Suppressor macrophage treated with lipopolysaccharide for 1 hour (primary cell): ENCODE data around the gene KCNJ12.
"Not testable (repeated sequence)": the region's sequence is repeated elsewhere in the genome, so short reads cannot be mapped to it uniquely, and the experiment has no call there.

Source experiments
- DNase-seq, 3 donors: peaks; one replicate each; pipeline ENCODE4 v3.0.0-alpha.2; 2020 to 2022

KCNJ12 gene

DNA sequence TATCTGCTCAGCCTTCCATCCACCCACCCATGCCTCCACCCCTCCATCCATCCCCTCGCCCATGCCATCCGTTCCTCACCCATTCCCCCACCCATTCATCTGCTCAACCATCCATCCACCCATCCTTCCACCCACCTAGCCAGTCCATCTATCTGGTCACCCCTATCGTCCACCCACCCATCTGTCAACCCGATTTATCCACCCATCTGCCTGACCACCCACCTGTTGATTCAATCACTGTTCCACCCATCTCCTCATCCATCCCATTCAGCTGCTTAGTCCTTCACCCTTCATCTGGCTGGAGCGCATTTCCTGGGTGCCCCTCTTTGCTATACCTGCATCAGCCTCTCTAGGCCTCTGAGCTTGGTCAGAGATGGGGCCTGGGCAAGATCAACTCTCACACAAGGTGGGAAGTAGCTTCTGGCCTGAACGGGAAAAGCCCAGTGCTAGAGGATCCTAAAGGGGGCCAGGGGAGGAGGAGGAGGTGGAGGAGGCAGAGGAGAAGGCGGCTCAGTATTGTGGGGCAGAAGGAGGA is 32.7 kb downstream of the KCNJ12 start:
- not testable (repeated sequence) for DNase-seq

DNA sequence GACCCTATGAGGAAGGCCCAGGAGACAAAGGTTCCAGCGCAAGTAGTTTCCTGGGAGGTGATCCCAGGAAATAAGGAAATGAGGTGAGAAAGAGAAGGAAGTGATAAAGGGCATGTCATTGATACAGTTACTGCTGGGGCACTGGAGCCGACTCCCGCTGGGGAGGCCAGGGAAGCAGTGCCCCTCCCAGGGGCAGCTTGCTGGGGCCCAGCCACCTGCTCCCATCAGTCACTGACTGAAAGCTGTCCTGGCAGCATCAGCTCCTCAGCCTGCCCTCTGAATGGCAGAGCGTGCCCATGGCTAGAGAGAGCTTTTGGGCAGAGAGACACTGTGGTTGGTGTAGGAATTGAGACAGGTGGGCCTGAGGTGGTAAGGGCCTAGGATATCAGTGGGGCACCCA is 33.2 kb downstream of the KCNJ12 start:
- DNase-seq: not testable (repeated sequence)

DNA sequence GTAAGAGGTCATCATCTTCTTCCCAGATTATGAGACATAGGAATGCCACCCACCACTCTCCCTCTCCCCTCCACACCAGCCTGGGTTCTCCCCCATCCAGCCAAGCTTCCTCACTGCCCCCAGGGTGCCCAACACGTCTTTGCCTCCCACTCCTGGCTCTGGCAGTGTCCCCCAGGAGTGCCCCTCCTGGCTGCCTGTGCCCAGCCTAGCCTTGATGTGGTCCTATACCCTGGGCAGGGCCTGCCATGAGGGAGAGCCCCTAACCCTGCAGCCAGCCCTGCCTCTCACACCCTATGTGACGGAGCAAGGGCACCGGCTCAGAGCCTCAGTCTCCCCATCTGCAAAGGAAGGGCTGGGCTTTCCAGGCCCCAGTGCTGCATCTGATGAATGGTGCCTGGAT is 33.8 kb downstream of the KCNJ12 start:
- DNase-seq: not testable (repeated sequence)

DNA sequence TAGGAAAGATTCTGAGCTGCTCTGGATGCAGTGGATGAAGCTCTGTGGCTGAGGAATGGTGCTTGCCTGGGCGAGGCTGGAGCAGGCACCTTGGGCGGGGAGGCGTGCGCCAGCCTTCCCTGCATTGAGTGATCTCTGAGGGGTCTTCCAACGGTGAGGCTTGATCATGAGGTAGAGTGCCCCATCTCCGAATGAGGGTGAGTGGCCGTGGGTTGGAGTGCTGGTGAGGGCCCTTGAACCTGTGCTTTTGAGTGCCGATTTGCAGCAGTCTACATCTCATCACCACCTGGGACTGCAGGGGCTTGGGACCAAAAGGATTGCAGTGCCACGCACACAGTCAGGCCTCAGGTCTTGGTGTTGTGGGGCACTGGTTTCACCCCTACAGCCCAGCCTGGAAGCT is 34.2 kb downstream of the KCNJ12 start:
- DNase-seq: not testable (repeated sequence)

DNA sequence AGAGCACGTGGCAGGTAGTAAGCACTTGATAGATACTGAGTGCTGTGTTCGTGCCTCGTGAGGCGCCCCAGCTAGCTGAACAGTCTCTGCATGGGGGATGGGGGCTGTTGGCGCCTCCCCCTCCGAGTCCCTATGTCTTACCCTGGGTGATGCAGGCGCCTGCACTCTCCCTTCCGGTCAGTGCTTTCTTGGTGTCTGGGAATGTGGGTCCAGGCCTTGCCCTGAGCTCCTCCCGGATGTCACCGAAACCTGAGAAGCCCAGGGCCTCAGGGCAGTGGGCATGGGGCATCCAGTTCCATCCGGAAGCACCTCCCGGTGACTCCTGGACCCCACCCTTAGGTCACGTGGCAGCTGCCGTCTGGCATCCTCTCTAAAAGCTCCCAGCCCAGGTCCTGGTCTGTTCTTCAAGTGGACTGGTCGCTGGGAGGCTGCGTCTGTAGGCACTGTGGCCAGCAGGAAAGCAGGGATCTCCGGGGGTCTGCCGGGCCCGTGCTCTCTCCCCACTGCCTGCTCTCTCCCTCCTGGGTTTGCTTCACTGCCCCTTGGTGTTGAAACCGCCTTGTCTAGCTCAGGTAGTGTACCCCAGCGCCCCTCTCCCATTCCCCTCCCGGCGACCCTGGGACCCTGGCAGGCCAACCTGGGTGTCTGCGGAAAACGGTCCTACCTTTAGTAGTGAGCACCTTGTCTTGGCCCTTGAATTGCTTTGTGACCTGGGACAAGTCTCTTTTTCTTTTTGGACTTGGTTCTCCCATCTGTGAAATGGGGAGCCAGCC is 34.9 kb downstream of the KCNJ12 start:
- DNase-seq: not testable (repeated sequence)

DNA sequence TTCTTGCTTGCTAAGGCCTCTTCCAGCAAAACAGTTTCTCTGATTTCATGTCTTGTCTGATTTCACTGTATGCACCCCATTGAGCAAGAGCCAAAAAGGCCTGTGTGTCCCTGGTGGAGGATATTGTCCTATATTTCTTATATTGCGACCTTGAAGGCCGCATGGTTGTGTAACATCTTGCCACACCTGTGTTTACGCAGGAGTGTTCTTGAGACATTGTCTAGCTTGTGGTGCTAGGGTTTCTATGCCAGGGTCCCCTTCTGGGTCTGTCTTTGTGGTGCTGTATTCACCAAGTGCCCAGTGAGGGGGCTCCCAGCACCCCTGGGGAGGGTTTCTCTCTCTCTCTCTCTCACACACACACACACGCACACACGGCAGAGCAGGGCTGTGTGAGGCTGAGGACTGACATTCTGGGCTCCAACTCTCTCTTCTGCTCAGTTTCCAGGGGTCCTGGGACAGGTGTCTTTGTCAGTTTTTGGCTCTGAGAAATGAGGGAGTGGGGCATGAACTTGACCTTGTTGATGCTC is 35.6 kb downstream of the KCNJ12 start:
- DNase-seq: not testable (repeated sequence)

DNA sequence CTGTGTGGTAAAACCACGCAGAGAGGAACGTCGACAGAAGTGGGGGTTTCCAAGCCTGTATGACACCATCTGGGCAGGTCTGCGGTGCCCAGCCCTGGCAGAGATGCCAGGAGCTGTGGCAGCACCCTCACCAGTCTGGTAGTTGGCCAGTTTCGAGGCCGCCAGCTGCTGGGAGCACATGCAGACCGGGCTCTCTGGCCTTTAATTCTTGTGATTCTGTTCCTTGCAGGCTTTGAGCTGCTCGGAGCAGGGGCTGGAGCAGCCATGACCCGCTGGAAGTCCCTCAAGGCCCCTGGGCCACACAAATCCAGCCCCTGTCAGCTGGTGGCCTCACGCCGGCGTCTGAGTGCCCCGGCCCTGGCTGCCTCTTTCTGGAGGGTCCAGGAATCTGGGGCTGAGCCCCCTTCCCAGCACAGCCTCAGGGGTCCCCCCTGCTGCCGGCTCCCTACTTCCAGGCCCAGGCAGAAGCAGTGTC is 36.1 kb downstream of the KCNJ12 start:
- DNase-seq: not testable (repeated sequence)

DNA sequence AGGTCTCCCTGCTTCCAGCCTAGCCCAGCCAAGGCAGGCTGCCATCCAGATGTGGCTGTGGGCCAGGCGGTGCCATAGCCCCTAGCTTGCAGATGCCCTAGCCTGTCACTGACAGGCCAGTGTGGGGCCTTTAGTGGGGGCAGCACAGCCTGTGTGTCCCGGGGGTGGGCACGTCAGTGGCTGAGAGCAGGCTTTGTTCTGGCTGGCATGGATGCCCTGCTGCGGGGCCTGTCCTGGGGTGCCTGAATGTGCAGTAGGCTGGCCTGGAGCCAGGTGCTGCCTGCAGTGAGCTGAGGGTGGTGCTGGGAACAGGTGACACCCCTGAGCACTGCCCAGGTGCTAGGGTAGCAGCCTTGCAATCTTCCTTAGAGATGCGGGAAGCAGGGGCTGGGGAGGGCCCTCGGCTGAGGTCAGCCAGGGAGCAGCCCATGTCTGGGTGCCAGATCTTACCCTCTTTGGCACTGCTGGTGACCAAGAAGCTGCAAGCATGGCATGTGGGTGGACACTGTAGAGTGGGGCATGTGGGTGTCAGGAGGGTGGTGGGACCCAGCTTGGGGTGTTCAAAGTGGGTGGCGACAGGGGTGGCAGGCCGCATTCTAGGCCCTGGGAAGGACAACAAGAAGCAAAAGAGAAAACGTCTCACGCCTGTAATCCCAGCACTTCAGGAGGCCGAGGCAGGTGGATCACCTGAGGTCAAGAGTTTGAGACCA is 37.6 kb downstream of the KCNJ12 start:
- not testable (repeated sequence) for DNase-seq

DNA sequence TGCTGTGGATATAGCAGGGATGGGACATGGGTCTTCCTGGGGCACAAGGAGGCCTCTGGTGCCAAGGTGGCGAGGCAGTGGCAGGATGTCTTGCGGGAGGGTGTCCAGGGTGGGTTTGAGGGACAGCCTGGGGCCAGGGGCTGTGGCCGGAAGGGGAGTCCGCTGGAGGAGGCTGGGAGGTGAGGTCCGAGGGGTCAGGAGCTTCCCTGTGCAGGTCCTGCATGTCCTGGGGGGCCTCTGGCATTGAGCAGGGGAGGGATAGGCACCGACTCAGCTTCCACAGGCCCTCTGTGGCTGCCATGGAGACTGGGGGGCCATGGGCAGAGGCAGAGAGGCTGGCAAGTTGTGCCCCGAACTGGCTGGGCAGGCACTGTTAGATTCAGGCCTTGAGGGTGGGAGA is 38.5 kb downstream of the KCNJ12 start:
- not testable (repeated sequence) for DNase-seq

DNA sequence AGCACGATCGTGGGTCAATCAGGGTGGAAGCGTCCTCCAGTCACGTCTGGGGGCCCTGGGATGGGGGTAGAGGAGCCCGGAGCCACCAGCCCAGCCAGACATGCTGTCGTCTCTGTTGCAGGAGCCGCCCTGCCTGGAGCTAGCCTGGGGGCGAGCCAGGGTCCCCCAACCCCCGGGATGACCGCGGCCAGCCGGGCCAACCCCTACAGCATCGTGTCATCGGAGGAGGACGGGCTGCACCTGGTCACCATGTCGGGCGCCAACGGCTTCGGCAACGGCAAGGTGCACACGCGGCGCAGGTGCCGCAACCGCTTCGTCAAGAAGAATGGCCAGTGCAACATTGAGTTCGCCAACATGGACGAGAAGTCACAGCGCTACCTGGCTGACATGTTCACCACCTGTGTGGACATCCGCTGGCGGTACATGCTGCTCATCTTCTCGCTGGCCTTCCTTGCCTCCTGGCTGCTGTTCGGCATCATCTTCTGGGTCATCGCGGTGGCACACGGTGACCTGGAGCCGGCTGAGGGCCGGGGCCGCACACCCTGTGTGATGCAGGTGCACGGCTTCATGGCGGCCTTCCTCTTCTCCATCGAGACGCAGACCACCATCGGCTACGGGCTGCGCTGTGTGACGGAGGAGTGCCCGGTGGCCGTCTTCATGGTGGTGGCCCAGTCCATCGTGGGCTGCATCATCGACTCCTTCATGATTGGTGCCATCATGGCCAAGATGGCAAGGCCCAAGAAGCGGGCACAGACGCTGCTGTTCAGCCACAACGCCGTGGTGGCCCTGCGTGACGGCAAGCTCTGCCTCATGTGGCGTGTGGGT is 39.2 kb downstream of the KCNJ12 start:
- DNase-seq: not testable (repeated sequence)

DNA sequence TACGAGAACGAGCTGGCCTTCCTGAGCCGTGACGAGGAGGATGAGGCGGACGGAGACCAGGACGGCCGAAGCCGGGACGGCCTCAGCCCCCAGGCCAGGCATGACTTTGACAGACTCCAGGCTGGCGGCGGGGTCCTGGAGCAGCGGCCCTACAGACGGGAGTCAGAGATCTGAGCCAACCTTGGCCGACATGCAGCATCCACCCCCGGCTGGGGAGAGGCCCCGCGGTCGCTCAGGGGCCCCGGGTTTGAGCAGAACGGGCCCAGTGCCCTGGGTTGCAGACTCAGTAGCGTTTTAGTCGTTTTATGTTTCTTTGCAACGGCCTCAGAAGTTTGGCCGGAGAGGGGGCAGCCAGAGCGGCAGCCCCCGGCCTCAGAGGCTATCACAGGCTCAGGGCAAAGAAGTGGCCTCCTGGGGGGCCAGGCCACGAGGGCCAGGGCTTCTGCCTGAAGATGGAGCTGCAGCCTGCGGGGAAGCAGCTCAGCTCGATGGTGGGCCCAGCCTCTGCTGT is 40.4 kb downstream of the KCNJ12 start:
- not testable (repeated sequence) for DNase-seq

DNA sequence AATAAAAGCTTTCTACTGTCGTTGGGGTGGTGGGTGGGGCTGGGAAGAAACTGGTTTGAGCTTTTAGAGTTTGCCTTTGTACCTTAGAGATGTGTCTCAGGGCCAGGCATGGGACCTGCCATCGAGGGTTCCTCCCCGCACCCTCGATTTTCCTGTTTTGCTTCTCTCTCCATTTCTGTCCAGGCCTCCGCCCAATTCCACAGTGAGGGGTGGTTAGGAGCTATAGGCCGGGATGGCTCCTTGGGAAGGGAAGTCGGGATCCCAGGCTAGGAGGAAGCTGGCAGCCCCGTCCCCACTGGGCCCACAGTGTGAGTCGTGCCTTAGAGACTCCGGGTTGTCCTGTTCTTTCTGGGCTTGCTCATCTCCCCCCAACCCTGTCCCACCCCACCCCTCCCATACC is 41.2 kb downstream of the KCNJ12 start:
- not testable (repeated sequence) for DNase-seq

DNA sequence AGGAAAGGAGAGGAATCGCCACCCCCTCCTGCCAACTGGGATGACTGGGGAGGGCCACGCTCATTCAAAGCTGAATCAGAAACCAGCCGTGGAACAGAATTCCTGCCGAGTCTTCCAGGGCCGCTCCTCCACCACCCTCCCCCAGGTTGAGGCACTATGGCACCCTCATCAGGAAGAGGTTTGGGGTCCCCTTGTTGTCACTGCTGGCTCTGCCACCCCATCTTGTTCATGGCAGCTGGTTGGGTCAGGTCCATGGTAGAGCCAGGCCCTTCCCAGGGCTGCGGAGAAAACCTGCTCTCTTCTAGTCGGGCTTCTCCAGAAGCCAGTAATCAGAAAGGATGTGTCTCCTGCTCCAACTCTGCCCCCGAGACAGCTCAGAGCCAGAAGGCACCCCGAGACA is 41.8 kb downstream of the KCNJ12 start:
- no peak for DNase-seq

DNA sequence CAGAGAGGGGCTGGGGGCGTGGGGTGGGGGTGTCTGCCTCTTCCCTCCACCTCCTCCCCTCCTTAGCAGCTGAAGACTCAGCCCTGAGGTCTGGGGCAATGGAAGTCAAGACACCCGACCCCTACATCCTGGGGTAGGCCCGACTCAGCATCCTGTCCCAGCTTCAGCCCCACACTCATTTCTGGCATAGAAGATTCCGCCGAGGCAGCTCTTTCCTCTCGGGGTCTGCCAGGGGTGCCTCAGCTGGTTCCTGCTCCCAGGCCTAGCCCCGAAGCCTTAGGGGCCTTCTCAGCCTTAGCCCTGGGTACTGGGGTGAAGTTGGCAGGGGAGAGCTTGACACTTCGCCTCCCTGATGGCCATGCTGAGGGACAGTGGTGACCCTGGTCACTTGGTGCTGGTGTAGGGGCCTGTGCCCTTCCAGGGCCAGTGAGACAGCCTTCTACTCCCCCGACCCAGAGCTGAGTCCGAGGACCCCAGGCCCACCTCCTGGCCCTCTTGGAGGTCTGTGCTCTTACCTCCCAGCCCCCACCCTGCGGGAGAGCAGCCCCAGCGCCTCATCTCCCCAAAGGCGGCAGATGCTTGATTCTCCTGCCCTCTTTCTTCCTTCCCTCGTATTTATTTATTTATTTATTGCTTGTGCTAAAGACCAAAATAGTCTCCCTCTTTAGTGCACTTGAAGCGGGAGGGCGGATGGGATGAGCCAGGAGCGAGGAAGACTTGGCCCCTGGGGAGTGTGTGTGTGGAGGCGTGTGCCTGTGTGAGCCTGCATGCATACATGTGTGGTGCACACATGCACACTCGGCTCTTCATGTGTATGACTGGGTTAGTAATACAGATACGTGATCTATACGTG is 42.5 kb downstream of the KCNJ12 start:
- DNase-seq: no peak

DNA sequence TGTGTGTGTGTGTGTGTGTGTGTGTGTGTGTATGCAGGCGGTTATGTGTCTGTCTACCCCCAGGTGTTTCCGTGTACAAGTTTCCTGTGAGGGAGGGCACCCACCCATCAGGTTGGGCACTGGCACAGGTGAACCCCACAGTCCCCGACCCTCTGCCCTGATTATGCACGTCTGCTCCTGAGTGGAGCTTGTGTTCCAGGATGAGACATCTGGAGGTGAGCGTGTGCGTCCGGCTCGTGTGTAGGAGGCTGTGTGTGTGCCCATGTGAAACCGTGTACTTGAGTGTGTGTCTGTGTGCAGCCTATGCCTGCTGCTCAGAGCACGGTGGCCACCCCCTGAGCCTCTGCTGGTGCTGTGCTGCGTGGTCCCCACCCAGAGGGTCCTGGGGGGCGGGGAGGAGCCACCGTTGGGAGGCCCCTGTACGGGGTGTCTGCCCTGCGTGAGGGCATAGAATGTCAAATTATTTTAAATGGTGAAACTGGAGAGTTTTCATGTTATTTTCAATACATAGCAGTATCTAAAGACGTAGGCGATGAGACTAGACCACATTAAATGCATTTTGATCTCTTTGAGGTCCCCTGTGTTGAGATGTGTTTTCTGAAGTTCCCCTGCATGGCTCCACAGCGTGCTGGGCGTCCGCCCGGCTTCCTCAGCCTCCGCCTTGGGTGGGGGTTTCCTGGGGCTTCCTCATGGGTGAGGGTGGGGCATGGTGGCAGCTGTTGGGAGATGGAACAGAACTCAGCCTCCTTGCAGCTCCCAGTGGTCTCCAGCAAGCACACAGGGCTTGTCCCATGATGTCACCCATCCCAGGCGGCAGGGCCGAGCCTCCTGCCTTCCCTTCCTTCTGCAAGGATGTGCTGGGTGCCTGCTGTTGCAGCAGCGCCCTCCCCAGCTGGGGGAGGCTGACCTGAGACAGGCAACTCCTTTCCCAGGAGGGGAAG is 43.4 kb downstream of the KCNJ12 start:
- no peak for DNase-seq

DNA sequence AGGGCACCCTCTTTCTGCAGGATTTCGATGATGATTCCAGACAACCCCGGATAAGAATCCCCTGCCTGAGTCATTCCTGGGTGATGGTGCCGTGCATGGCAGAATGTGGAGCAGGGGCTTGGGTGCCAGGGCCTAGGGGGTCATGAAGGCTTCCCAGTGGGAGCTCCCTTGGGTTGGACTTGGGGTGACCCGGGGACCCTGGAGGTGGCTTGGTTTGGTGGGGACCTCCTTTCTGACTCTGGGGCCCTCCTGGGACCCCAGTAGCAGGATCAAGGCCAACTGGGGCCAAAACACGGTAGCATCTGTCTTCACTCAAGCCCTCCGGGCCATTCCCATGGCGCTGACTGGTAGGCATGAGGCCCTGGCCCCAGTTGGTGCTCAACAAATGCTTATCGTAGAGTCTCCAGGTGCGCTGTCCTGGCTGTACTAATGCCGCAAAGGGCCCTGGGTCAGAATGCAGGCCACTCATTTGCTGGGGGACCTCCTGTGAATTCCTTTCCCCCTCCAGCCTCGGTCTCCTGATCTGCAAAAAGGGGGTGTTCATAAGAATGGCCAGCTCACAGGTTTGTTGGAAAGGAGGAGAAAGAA is 44.4 kb downstream of the KCNJ12 start:
- not testable (repeated sequence) for DNase-seq

DNA sequence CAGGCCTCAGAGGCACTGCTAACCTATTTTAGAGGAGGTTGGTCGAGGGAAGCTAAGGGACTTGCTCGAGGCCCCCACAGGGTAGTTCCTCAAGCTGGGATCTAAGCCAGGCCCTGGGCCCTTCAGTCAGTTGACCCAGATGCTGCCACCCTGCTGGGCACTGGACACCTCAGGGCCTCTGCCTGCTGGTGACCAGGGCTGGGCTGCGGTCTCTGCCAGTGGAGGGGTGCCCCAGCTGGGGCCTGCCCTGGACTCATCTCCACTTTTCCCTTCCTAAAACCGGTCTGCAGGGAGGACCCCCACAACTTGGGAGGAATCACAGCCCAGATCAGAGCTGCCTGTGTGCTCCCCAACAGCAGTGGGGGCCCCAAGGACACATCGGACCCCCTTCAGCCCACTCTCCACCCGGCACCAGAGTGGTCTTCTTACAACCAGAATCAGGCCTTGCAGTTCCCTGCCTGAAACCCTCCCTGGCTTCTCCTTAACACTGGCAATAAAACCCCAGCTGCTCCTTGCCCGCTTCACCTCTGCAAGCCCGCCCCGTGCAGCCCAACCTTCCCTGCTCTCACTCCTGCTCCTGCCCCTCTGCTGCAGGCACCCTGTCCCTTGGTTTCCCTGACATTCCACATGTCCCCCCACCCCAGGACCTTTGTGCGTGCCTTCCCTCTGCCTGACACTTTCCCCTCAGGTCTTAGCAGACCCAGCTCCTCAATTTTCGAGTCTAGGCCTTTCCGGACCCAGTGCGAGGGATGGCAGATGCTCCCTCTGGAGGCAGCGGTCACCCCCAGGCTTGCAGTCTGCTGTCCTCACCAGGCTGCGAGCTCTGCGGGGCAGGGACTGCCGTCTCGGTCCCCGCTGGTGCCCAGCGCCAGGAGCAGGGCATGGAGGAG is 45.5 kb downstream of the KCNJ12 start:
- DNase-seq: not testable (repeated sequence)

DNA sequence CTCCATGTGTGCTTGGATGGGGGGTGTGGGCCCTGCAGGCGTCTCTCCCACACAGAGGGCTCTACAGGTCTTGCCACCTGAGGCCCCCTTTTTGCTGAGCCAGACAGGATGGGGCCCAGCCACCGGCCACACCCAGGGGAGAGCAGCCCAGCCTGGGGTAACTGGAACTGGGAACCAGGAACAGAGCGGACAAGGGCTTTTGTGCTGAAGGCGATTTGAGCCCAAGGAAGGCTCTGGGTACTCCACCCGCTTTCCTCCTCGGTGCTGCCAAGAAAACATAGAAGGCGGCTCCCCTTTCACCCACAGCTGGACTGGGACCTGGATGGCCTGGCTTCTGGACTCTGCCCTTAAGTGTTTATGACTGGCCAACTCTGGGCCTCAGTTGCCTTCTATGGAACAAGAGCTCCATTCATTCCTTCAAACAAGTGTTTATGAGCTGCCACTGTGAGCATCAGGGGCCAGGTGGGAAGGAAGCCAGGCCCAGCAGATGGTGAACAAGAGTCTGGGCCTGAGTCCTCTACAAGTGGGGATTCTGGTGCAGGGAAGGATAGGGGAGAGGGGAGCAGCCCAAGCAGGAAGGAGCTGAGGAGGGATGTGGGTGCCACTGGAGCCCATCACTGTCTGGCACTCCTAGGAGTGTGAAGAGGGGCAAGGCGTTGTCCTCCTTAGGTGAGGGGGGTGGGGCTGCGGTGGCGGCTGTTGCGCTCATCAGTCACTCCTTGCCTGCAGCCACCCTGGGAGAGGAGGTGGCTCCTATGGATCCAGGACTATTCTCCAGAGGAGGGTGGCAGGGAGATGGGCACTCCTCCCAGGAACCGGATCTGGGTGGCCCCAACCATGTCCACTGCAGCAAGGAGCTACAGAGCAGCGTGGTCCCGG is 46.4 kb downstream of the KCNJ12 start:
- DNase-seq: not testable (repeated sequence)
